Measurements from ENCODE around the gene GP5. TPM values are rescaled to one million over a fixed set of nuclear protein-coding genes. Genes with fewer than 3 reads are reported as not detected.

Gene GP5
- total and polyA plus RNA-seq, 9 of the 15 experiments (the other 6 are each of a cell fraction or from before 2014, with no cell fraction given): 0.03 to 0.04 (median 0.04) TPM; not detected in 6

- ATAC-seq: no peak
- H3K4me3 ChIP-seq: no peak overlapping the region
- ChIA-PET CTCF (ENCODE audit: low intra/inter-chr PET ratio) (no interaction called here), POLR2A (interaction anchor here (0.6 kb wide), 1 partner anchor 643 kb away, joined by 3 read pairs; no protein-coding TSS in a partner anchor)
- no peaks in the 10 kb centered on the region for H3K36me3 ChIP-seq (ENCODE audit: control insufficient read depth, insufficient read depth, low read length)
- no TSS peak for BruUV-seq (replicated peaks)
- peaks cover 20 to 48% of the 10 kb centered on the region in 2 experiments; a peak in 4 of 5 replicates for H3K27me3 ChIP-seq (ENCODE audit: control insufficient read depth in 2 of 2, insufficient read depth in 2 of 2, low read length in 2 of 2)
- in situ Hi-C loops (cut with MboI): loop anchor here (25.0 kb wide), 1 partner anchor 1884 kb away; no protein-coding TSS in a partner anchor
- H3K9ac ChIP-seq (ENCODE audit: insufficient read depth in 1 of 2, low read depth in 2 of 2, low read length in 2 of 2): no peak overlapping the region
- no peaks in the 10 kb centered on the region for H3K9me3 ChIP-seq (replicated peaks; ENCODE audit: control insufficient read depth, insufficient read depth, low read depth, low read length)
- H2AFZ ChIP-seq (ENCODE audit: low read depth, low read length): no peak overlapping the region
- no peak overlapping the region for H3K4me2 ChIP-seq (ENCODE audit: insufficient read depth, low read length)
- intact Hi-C loops (cut with micrococcal nuclease): no loop called here
- H3K4me1 ChIP-seq (replicated peaks in 1 of 2; ENCODE audit: control insufficient read depth in 2 of 2, insufficient read depth in 2 of 2, low read length in 2 of 2): peaks cover 0 to 11% of the 10 kb centered on the region in 2 experiments; a peak in 2 of 5 replicates
- no peaks in the 10 kb centered on the region for H3K9me1 ChIP-seq (ENCODE audit: control insufficient read depth, insufficient read depth, low read length)
- no peak for FAIRE-seq
- peaks cover 6% of the 10 kb centered on the region; the same call in 1 of the 2 replicates for H4K20me1 ChIP-seq (replicated peaks; ENCODE audit: control insufficient read depth, insufficient read depth, low read length)
- no peak for DNase-seq (ENCODE audit: extremely low read depth in 1 of 4, low spot score in 3 of 4)
- no peaks in the 10 kb centered on the region for H3K79me2 ChIP-seq (ENCODE audit: control insufficient read depth, insufficient read depth, low read length)
- WGBS (ENCODE audit: insufficient coverage, low coverage, missing lambda C conversion rate): 7% methylated on average over 4 of the region's 5 CpGs
- no peak overlapping the region for H3K27ac ChIP-seq (ENCODE audit: extremely low read depth, low read depth, low read length)
- TF ChIP-seq ATF1 (CRISPR knock-in tag; IDR thresholded peaks at IDR 0.05) (no peak), ATF1 (tag; IDR thresholded peaks at IDR 0.05) (no peak)
Observed at GRCh38 chr3:194346621-194347020, 52.4 kb downstream of the GP5 start.

- Histone ChIP-seq H3K4me1 (replicated peaks in 1 of 2; ENCODE audit: control insufficient read depth in 2 of 2, insufficient read depth in 2 of 2, low read length in 2 of 2) (peaks cover 0 to 9% of the 10 kb centered on the region in 2 experiments; a peak in 2 of 5 replicates), H3K4me3 (no peak overlapping the region), H3K36me3 (ENCODE audit: control insufficient read depth, insufficient read depth, low read length) (no peaks in the 10 kb centered on the region), H3K27ac (ENCODE audit: extremely low read depth, low read depth, low read length) (no peak overlapping the region), H2AFZ (ENCODE audit: low read depth, low read length) (no peak overlapping the region), H4K20me1 (replicated peaks; ENCODE audit: control insufficient read depth, insufficient read depth, low read length) (peaks cover 6% of the 10 kb centered on the region), H3K4me2 (ENCODE audit: insufficient read depth, low read length) (no peak overlapping the region), H3K9me1 (ENCODE audit: control insufficient read depth, insufficient read depth, low read length) (no peaks in the 10 kb centered on the region), H3K9me3 (replicated peaks; ENCODE audit: control insufficient read depth, insufficient read depth, low read depth, low read length) (no peaks in the 10 kb centered on the region), H3K79me2 (ENCODE audit: control insufficient read depth, insufficient read depth, low read length) (no peaks in the 10 kb centered on the region), H3K9ac (ENCODE audit: insufficient read depth in 1 of 2, low read depth in 2 of 2, low read length in 2 of 2) (no peak overlapping the region), H3K27me3 (ENCODE audit: control insufficient read depth in 2 of 2, insufficient read depth in 2 of 2, low read length in 2 of 2) (peaks cover 24 to 54% of the 10 kb centered on the region in 2 experiments; a peak in 4 of 5 replicates)
- CTCF ChIA-PET (ENCODE audit: low intra/inter-chr PET ratio): no interaction called here
- no peak for DNase-seq (ENCODE audit: extremely low read depth in 1 of 4, low spot score in 3 of 4)
- intact Hi-C loops (cut with micrococcal nuclease) (no loop called here), in situ Hi-C loops (cut with MboI) (loop anchor here (25.0 kb wide), 1 partner anchor 1884 kb away; no protein-coding TSS in a partner anchor)
- no TSS peak for BruUV-seq (replicated peaks)
- no peak for FAIRE-seq
- ATAC-seq: no peak
- 0% methylated on average over 8 of the region's 9 CpGs for WGBS (ENCODE audit: insufficient coverage, low coverage, missing lambda C conversion rate)
- POLR2A ChIA-PET: interaction anchor here (0.6 to 1.3 kb wide), 3 partner anchors 14 to 207 kb away, joined by 3 to 4 read pairs (median 3); no protein-coding TSS in a partner anchor
- TF ChIP-seq NFIC (IDR thresholded peaks at IDR 0.05) (no peak), PBX2 (CRISPR knock-in tag; IDR thresholded peaks at IDR 0.05; ENCODE audit: low read depth) (no peak), PBX2 (tag; conservative IDR thresholded peaks at IDR 0.05; ENCODE audit: low read depth) (no peak), ZNF197 (CRISPR knock-in tag; IDR thresholded peaks at IDR 0.05; ENCODE audit: low read depth) (no peak), SMAD2 (IDR thresholded peaks at IDR 0.05; ENCODE audit: low read depth, low read length) (no peak), HOMEZ (CRISPR knock-in tag; IDR thresholded peaks at IDR 0.05) (no peak), ARNT (IDR thresholded peaks at IDR 0.05) (no peak), TBL1XR1 (IDR thresholded peaks at IDR 0.05; ENCODE audit: low read length in 2 of 2) (no peak), CCAR2 (IDR thresholded peaks at IDR 0.05; ENCODE audit: low read depth, low read length) (no peak), ZNF408 (CRISPR knock-in tag; IDR thresholded peaks at IDR 0.05; ENCODE audit: low read depth) (no peak)
Observed at GRCh38 chr3:194346035-194346434, 53.0 kb downstream of the GP5 start.

All from K562 (cell line).